Measurements from ENCODE around the gene PER3. TPM values are rescaled to one million over a fixed set of nuclear protein-coding genes. Genes with fewer than 3 reads are reported as not detected.

PER3 gene
- total RNA-seq, 1 experiment from 2014 or later = 9.0 TPM

GRCh38 chr1:7785108-7785507 is 1.0 kb downstream of the PER3 start:
- Histone ChIP-seq H2BK12ac (ENCODE audit: insufficient read length, low read depth, low read length) (no peak overlapping the region), H3K79me2 (ENCODE audit: insufficient read depth, low read length) (no peaks in the 10 kb centered on the region), H3K4me1 (ENCODE audit: insufficient read depth, low read length) (no peaks in the 10 kb centered on the region), H3K18ac (ENCODE audit: insufficient read length, low read depth, low read length) (no peak overlapping the region), H3K4me2 (ENCODE audit: insufficient read depth, insufficient read length, low read length) (peak overlapping the region; percentile 10), H3K27me3 (ENCODE audit: insufficient read depth, low read length) (no peaks in the 10 kb centered on the region; the same call in 1 of the 2 replicates), H3K9me3 (ENCODE audit: control insufficient read depth, low read depth, low read length) (peaks cover 4% of the 10 kb centered on the region), H3K23ac (ENCODE audit: insufficient read length, low read depth, low read length) (no peak overlapping the region), H3K9ac (ENCODE audit: extremely low read depth, insufficient read length, low read length) (no peak overlapping the region), H3K14ac (ENCODE audit: insufficient read depth, low read length) (no peak overlapping the region), H3K79me1 (ENCODE audit: insufficient read depth, low read depth, low read length, poor library complexity, severe bottlenecking) (no peaks in the 10 kb centered on the region), H2BK20ac (ENCODE audit: low read depth, low read length, poor library complexity, severe bottlenecking) (no peak overlapping the region), H4K8ac (replicated peaks; ENCODE audit: insufficient read length, low read depth, low read length) (no peak overlapping the region), H4K5ac (ENCODE audit: insufficient read length, low read depth, low read length) (no peak overlapping the region), H2BK120ac (ENCODE audit: low read depth, low read length, poor library complexity, severe bottlenecking) (no peak overlapping the region), H2AK5ac (ENCODE audit: insufficient read length, low read length) (no peak overlapping the region), H3K4ac (ENCODE audit: low read depth, low read length) (no peak overlapping the region), H3K56ac (ENCODE audit: insufficient read length, low read depth, low read length) (no peak overlapping the region), H2BK5ac (ENCODE audit: insufficient read length, low read length) (no peak overlapping the region), H3K23me2 (ENCODE audit: insufficient read length, low read depth, low read length, poor library complexity, severe bottlenecking) (peaks cover 4% of the 10 kb centered on the region), H3K27ac (ENCODE audit: insufficient read length, low read depth, low read length) (no peak overlapping the region), H2AFZ (ENCODE audit: low read length) (no peak overlapping the region), H4K91ac (ENCODE audit: insufficient read length, low read depth, low read length) (no peak overlapping the region), H3T11ph (ENCODE audit: low read length) (no peak overlapping the region), H4K20me1 (ENCODE audit: control insufficient read depth, insufficient read depth, insufficient read length) (no peaks in the 10 kb centered on the region), H2BK15ac (ENCODE audit: low read depth, low read length) (no peak overlapping the region)
- peak overlapping the region; percentile 29 to 61; a peak in 4 of 5 replicates for H3K4me3 Mint-ChIP-seq
- peaks cover 6 to 7% of the 10 kb centered on the region in 2 experiments for H3K4me1 Mint-ChIP-seq
- peaks cover 12% of the 10 kb centered on the region for H3K27me3 Mint-ChIP-seq (ENCODE audit: low read depth)
- TF ChIP-seq CTCF (conservative IDR thresholded peaks at IDR 0.05) = peak; percentile 37; the same call in 2 of the 3 replicates
- no peak for DNase-seq
- no CpG with 5 or more reads among the region's 7 CpGs for WGBS (ENCODE audit: extremely low coverage, insufficient read length, low lambda C conversion rate)
- H3K9me3 Mint-ChIP-seq = peaks cover 22 to 24% of the 10 kb centered on the region in 2 experiments
- no peak overlapping the region for H3K27ac Mint-ChIP-seq
- peaks cover 50 to 63% (median 56%) of the 10 kb centered on the region in 3 experiments for H3K36me3 Mint-ChIP-seq (ENCODE audit: insufficient read depth in 1 of 3, low read depth in 3 of 3)

All from H9 (cell line).